ENCODE measurements around the gene CRYBG2.

The CRYBG2 gene

DNA sequence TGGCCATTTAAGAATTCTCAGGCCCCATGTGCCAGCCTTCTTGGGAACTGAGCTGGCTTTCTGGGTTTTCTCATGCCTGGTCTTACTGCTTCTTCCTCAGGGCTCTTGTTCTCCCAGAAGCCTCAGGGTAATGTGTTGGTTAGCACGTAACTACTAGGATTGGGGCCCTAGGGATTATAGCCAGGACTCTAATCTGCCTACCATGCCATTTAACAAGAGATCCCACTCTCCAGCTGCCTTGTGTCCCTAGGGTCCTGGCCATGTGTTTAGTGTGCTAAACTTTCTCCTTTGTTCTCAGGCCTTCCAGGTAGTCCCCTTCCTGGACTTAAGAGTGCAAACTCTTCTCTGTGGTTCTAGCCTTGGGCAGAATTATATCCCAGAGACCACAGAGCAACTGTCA is 76.2 kb downstream of the CRYBG2 start:
- no peak for DNase-seq

DNA sequence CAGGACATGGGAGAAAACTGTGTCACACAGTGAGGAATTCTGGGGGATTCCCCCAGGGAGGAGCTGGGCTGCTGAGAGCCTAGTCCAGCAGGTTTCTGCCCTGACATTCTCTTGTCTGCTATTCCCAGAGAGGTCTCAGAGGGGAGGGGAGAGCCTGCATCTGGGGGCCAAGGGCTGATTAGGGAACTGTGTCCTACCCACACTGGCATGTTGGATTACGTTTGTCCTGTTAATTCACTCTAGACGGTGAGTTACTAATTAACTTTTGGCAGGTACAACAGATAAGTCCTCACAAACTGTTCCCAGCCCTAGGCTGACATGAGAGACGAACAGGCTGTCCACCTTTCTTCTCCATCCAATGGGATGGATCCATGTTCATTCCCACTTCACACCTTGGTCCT is 76.7 kb downstream of the CRYBG2 start:
- no peak for DNase-seq

DNA sequence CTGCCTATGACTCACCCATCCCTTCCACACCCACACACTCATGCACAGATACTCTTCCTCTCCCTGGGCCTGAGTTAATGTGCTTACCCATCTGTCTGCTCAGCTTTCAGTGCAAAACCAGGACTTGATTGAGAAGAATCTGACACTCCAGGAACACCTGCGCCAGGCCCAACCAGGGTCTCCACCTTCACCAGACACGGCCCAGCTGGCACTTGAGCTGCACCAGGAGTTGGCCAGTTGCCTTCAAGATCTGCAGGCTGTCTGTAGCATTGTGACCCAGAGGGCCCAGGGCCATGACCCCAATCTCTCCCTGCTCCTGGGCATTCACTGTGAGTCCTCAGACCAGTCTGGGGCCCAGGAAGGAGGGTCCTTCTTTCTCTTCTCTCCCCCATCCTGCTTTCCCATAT is 77.5 kb downstream of the CRYBG2 start:
- no peak for DNase-seq

DNA sequence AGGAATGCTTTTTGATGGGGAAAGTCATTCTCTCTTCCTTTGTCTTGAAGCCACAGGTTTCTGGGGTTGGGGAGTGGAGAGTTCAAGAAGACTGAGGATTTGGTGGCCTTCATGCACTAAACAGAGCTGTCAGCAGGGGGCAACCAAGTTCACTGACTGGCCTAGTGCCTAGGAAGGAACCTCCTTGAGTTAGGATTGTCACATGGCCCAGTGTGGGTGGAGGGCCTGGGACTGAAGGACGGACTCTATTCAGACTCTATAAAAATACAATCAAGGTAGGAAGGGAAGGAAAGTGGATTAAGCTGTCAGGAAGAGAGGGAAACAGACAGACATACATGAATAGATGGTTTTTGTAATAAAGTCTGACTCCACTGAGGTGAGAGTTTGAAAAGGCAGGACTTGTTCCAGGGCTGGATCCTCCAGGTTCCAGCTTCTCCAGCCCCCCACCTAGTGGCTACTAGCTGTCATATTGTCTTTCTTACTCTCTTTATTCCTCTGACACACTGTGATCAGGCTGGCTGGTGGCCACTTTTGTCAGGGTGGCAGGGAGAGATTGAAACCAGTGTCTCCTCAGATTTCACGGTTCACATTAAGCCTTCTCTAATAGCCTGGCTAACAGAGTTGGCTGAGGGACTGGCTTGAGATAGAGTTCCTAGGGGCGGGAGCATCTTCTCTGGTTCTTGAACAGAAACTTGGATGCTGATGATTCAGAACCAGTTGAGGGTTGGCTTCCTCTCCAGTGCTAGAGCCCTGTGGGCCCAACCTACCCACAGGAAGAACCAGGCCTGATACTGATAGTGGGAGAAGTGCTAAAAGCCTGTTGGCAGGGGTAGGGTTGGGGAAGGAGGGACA is 78.1 kb downstream of the CRYBG2 start:
- no peak for DNase-seq

DNA sequence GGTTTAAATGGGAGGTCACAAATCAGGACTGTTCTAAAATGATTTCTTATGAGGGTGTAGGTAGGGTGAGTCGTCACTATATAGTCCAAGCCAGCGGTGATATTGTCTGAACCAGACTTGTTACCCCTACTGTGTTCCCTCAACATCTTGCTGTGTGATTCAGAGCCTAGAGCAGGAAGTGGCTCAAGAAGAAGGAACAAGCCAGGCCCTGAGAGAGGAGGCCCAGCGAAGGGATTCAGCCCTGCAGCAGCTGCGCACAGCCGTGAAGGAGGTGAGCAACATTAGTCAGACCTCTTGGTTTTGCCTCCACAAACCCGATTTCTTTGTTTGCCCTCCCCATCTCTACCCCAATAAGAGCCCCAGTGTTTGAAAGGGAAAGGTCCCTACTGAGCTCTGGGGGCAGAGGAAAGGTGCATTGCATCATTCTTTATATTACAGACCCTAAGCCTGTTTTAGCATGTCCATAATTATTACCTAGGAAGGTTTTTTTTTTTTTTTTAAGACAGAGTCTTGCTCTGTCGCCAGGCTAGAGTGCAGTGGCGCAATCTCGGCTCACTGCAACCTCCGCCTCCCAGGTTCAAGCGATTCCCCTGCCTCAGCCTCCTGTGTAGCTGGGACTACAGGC is 79.0 kb downstream of the CRYBG2 start:
- DNase-seq = no peak

Measured in NCI-H510A (cell line).